GM21619 (cell line): ENCODE data around the gene DENND1C.

Experiments used
- ATAC-seq: cut with Tn5 transposase; IDR thresholded peaks from one replicate; pipeline ENCODE4 v1.9.1; 2021; ENCODE audit not compliant: unreplicated experiment

The DENND1C gene

GRCh38 chr19:6481541-6482342 lies at the start of gene DENND1C:
DENND1C (minus strand) TSS chr19:6481787; CDS start chr19:6481695, 92 bp downstream.
- peak; percentile 82 for ATAC-seq

GRCh38 chr19:6530386-6531162 lies 49.0 kb upstream of the DENND1C start, which contains the start of gene TNFSF9:
TNFSF9 (plus strand) TSS chr19:6531026; CDS start chr19:6531037, 11 bp downstream.
- peak; percentile 25 for ATAC-seq

- ATAC-seq: no peak
These were observed 48.4 kb upstream of the DENND1C start for GRCh38 chr19:6529937-6530385.

- no peak for ATAC-seq
These were observed 47.8 kb upstream of the DENND1C start for GRCh38 chr19:6529351-6529750.

- no peak for ATAC-seq
These were observed 47.0 kb upstream of the DENND1C start for GRCh38 chr19:6528544-6529121.

GRCh38 chr19:6527893-6528543 lies 46.4 kb upstream of the DENND1C start:
- peak; percentile 42 for ATAC-seq

GRCh38 chr19:6524311-6524710 lies 42.7 kb upstream of the DENND1C start:
- no peak for ATAC-seq

- no peak for ATAC-seq
These were observed 41.1 kb upstream of the DENND1C start for GRCh38 chr19:6522712-6523111.

GRCh38 chr19:6521718-6522646 lies 40.4 kb upstream of the DENND1C start:
- peak; percentile 30 for ATAC-seq

- ATAC-seq: no peak
These were observed 37.7 kb upstream of the DENND1C start for GRCh38 chr19:6519289-6519688.

- peak; percentile 29 for ATAC-seq
These were observed 36.7 kb upstream of the DENND1C start for GRCh38 chr19:6518145-6518911.

- no peak for ATAC-seq
These were observed 35.2 kb upstream of the DENND1C start for GRCh38 chr19:6516659-6517291.

GRCh38 chr19:6516018-6516658 lies 34.6 kb upstream of the DENND1C start:
- no peak for ATAC-seq

GRCh38 chr19:6514926-6515544 lies 33.4 kb upstream of the DENND1C start:
- ATAC-seq: no peak

- no peak for ATAC-seq
These were observed 32.5 kb upstream of the DENND1C start for GRCh38 chr19:6514089-6514488.

- ATAC-seq: no peak
These were observed 29.0 kb upstream of the DENND1C start for GRCh38 chr19:6510618-6511017.

- no peak for ATAC-seq
These were observed 27.8 kb upstream of the DENND1C start for GRCh38 chr19:6509118-6509971.
